LHCN-M2 (cell line): ENCODE data around the gene GALNT2. TPM values are rescaled to one million over a fixed set of nuclear protein-coding genes. Genes with fewer than 3 reads are reported as not detected.

Source experiments
- DNase-seq: peaks from one replicate; pipeline ENCODE4 v3.0.0-alpha.2; 2012; ENCODE audit warnings: low read depth
- total RNA-seq: library from RNA; depleted of rRNA; stranded (reverse); fragments of >200 nt; gene quantifications from 2 replicates; pipeline ENCODE4 v1.2.3, GENCODE V29; 2014

The GALNT2 gene
- total RNA-seq, 1 experiment from 2014 or later, result 81.6 TPM

DNA sequence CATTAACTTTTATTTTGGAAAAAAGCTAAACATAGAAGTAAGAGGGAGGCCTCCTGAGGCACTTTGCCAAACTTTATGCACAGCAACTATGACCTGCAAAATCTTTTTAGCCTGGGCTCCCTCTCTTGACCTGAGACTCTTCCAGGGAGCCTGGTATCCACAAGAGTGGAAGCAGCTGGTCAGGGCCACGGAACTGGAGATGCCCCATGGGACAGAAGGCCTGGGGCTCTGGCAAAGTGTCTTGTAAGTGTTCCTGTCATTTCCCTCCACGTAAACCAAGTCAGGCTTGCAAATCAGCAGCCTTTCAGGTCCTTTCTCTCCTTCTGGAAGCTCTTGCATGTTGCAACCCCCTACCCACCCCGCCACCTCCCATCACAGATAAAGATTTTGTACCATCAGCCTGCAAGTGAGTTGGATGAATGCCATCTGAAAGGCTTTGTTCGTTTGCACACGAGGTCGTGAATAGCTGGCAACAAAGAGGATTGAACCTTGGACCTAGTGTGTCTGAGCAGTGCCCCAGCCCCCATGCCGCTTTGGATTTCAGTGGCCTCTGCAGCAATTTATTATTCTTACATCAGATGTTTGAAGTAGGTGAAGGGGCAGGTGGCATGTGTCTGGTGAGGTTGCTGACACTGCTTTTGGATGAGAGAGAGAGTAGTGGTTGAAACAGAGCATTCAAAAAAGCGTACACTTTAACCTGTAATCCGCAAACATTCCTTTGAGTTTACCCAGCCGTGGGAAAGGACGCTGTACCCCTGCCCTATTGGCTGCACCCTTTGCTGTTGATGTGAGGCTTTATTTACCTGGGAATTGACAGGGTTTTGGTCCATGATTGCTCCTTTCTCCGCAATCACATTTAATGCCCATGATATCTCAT is 91.6 kb downstream of the GALNT2 start:
- no peak for DNase-seq

DNA sequence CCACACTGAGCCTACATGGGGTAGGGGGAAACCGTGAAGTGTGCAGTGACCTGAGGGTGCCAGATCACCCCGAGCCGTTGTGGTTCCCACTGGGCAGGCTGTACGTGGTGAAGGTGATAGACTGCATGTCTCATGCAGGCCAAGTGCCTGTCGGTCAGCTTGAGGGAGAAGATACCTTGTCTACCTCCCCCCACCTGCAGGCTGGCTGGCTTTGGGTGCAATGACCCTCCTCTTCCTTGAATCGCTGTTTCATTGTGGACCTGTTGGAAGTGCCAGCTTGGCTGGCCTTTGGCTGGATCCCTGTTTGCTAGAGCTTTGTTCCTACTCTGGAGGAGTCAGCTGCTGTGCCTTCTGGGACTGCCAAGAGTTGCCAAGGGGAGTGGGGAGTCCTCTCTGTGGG is 92.5 kb downstream of the GALNT2 start:
- no peak for DNase-seq

DNA sequence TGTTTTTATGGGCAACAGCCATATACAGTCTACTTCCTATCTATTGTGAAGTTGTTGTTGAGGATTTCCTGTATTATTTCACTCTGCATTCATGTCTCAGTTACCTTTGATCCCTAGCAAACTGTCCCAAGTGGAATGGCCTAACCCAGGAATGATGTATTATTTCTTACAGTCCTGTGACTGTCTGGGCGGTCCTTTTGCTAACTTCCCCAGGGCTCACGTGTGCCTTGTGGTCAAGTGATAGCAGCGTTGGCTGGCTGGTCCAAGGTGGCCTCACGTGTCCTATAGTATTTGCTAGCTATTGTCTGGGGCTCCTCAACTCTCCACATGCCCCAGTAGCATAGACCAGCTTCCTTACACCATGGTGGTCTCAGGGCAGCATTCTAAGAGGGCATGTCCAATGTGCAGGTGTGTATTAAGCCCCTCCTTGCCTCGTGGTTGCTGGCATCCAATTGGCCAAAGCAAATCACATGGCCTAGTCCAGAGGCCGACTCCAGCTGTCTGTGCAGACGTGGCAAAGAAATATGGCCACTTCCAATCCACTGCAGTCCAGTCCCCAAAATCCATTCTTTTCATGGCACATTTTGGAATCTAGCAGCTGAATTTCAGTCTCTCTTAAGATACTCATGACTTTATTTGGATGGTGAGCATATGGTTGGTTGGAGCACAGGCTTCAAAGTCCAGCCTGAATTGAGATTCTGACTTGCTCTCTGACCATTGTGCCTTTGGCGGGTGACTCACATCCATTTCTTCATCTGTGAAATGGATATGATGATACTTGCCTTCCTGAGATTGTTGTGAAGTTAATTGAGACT is 94.1 kb downstream of the GALNT2 start:
- DNase-seq, result peak; percentile 51

DNA sequence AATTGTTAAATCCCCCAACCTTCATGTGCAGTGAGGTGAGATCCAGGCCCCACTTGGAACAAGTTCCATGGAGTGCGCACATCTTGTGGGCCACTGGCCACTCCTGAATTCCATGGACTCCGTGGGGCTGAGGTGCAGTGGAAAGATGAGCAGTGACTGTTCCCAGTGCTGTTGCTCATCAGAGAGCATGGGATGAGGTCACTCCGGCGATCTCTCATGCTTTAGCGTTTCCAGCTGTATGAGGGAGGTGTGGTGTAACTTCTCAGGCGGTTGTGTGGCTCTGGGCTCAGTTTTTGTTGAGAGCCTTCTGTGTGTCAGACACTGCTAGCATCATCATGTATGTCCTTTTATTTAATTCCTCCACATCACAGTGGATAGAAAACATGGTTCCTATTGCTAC is 96.2 kb downstream of the GALNT2 start:
- peak; percentile 74 for DNase-seq

DNA sequence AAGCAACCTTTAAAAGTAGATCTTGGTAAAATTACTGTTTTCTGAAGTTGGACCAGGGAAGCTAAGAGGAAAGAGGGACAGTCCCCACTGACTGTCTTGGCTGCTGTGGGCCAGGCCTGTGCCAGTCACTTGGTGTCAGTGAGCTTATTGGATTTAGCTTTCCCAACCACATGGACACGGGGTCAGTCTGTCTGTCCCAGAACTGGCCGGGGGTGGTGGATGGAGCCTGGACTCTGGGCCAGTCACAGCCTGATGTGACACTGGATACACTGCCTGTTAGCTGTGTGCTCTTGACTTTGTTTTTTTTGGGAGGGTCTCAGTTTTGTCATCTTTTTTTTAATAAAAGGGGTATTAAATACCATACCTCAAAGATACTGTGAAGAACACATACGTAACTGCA is 96.7 kb downstream of the GALNT2 start:
- no peak for DNase-seq

DNA sequence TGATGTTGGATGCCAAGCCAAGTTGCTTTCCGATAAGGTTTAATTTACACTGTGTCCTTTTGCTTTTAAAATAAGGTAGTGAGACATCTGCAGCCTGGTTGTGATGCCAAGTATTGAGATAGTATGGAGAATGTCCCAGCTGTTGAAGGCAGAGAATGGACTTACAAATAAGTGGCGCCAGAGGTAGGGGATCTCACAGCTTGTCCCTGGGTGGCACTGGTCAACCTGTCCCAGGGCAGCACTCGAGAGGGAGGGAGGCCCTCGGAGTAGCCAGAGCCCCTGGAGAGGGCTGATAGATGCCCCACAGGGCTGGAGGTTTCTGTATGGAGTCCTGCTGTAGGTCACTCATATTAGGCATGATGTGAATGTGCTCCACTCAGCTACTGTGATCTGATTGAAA is 98.5 kb downstream of the GALNT2 start:
- no peak for DNase-seq

DNA sequence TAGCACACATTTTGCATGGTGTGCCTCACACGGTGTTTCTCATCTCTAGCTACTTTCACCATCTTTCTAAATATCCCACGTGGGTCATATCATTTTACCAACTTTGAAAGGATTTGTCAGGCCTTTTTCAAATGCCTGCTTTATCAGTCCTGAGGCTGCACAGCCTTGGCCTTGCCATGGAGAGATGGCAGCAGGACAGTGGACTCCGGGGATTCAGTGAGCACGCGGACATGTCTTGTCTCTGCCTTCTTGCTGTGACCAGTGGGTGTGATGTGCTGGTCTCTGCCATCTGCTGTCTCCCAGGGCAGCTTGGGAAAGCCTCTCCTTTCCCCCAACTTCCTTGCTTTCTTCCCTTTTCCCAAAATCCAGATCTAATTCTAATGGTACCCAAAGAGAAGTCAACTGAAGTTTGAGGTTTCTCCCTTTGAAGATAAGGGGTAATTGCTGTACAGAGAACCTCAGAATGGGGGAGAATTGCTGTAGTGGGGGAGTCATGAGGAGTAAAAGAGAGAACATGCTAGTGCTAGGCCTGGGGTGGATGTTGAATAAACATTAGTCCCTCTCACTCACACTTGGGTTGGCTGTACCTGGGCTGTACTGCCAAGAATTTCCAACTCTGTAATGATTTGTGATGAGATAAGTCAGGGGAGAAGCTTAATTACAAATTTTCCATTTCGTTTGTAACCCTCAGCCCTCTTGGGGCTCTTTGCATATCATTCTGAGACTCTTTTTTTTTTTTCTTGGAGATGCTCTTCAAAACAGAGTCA is 99.5 kb downstream of the GALNT2 start:
- DNase-seq, result no peak

DNA sequence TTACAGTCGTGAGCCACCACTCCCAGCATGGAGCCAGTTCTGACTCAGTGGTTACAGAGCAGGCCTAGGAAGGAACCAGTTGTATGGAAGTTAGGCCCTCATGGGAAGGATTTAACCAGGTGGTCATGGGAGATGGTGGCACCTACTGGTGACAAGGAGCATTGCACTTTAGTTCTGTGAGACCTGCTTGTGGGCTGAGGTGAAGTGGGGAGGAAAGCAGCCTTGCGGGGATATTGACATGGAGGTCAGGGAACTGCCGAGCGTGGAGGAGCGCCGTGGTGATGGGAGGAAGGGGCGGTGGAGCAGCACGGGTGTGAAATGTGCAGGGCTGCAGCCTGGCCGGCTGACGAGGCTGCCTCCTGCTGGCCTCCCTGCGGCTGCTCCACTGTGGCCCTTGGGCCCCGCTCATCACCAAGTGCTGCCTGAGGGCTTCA is 100.4 kb downstream of the GALNT2 start:
- peak; percentile 62 for DNase-seq

DNA sequence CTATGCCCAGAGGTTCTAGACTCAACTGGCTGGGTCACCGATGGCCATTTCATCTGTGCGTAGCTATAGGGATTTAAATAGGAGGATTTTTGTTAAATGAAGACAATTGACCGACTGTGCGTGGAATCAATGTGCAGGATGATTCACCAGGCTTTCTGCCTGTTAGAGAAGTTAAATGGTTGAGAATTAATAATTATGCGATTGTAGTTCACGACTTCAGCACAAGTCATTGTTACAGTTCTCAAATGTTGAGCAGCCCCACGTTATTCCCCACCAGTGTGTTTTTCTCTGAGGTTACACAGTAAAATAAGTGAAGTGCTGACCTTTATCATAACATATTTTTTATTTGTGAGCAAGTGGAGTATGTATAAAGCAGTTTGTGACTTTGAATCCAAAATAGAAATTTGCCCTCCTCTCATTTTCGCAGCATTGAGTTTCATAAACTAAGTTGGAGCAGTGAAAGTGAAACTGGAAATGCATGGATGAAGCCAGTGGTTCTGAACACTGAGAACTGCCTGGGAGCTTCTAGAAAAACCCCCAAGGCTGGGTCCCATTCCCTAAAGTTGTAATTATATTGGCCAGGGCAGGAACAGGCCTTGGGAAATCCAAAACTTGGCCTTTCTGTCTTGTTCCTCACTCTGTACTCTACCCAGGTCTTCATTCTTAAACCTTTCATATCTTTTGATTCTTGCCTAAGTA is 102.6 kb downstream of the GALNT2 start:
- no peak for DNase-seq

DNA sequence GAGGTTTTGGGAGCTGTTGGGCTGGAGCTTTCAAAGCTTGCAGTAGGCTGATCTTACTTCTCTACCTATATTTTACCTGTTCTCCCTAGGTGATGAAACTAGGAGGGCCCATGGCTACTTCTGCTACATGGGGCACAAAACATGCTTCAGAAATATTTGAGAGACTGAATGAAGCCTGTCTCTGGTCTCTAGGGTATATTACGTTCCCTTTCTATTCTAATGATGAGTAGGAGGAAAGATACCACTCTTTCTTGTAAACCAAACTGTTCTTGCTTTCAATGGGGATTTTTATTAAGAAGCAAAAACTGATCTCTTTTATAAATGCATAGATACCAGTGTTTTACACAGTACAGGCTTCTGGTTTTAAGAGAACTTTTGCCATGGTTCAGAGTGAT is 103.1 kb downstream of the GALNT2 start:
- DNase-seq, result no peak

DNA sequence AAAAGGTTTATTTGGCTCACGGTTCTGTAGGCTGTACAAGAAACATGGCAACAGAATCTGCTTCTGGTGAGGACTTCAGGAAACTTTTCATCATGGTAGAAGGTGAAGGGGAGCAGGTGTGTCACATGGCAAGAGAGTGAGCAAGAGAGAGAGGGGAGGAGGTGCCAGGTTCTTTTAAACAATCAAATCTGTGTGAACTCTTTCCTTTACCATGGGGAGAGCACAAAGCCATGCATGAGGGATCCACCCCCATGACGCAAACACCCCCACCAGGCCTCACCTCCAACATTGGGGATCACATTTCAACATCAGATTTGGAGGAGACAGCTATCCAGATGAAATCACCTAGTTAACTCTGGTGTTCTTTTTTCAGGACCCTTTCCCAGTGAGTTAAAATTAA is 103.6 kb downstream of the GALNT2 start:
- no peak for DNase-seq

DNA sequence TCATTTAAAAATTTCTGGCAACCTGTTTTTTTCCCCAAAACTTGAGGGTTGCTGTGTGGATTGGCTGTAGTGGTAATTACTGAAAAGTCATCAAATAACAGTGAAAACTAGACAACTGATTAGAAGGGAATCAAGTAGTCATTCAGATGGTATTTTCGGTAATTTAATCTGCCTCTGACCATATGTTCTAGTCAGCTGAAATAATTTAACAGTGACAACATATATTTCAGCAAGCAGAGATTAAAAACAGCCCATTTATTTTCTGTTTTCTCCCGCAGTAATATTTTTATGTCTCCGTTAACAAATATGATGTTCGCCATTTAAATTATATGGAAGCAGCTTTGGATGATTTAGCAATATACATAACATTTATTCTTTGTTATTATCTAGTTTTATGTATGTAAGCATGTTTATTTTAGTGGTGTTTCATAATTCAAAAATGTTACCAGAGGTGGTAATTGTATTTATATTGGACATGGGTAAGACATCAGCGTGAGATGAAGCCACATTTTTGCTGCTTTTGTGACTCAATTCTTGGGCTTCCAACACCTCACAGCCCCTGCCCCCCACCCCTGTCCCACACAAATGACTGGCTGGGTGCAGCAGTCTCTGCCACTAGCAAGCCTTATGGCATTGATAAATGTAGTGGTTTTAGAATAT is 104.4 kb downstream of the GALNT2 start:
- DNase-seq, result peak; percentile 77

DNA sequence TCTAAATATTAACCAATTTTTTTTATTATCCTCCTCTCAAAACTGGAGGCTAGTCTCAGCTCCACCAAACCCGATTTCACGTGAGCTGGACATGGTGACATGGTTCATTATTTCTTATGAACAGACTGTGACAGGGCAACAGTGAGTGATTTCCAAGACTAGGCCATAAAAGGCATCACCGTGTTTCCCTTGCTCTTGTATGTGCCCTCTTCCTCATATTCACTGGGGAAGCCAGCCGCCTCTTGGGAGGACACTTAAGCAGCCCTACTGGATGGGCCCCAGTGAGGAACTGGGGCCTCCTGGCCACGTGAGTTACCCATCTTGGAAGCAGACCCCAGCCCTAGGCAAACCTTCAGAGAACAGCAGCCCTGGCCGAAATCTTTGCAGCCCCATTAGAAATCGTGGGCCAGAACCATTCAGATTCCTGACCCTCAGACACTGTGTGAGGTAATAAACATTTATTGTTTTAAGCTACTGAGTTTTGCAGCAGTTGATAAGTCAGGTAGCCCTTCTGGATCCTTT is 105.0 kb downstream of the GALNT2 start:
- DNase-seq, result no peak

DNA sequence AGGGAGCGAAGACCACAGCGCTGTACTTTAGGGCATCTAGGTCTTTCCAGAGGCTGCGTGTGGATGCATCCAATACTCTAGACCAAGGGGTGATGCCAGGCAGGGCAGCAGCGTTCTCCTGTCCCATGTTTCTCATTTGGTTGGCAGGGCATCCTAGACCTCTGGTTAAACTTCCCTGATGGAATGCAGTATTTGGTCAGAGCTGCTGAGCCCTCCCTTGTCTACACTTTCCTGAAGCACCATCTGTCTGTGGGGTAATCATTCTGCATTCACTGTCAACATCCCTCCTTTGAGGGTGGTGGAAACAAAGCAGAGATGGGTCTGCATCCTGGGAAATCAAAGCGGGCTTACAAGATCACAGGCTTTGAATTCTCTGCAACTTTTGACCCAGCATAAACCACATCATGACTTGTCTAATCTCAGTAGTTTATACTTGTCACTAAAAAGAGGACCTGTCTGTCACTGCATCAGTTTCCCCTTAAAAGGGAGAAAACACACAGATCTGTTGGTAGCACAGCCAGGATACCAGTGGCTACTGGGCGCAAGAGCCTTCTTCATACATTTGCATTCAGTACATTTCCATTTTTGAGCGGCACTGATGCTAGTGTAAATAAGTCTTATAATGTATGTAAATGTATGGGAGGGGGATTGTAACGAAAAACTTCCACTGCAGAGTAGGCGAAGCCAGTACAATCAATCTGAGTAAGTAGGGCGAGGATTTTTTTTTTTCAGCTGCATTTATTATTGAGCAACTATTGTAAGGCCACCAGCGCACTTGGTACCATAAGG is 106.3 kb downstream of the GALNT2 start:
- DNase-seq, result no peak

DNA sequence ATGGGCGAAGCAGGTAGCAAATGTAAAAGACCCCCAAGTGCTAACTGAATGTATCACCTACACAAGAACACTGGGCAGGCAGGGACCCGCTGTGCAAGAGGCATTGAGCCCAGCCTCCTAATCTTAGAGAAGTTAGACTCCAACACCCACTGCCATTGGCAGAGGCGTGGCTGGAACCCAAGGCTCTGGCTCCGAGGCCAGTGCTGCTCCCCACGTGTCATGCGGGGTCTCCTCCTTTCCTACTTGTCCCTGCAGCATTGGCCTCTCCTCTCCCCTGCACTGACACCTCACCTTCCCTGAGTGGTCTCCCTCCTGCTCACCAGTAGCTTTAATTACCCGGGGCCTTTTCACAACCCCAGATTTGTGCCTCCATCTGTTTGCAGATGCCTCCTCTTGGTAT is 107.0 kb downstream of the GALNT2 start:
- DNase-seq, result no peak

DNA sequence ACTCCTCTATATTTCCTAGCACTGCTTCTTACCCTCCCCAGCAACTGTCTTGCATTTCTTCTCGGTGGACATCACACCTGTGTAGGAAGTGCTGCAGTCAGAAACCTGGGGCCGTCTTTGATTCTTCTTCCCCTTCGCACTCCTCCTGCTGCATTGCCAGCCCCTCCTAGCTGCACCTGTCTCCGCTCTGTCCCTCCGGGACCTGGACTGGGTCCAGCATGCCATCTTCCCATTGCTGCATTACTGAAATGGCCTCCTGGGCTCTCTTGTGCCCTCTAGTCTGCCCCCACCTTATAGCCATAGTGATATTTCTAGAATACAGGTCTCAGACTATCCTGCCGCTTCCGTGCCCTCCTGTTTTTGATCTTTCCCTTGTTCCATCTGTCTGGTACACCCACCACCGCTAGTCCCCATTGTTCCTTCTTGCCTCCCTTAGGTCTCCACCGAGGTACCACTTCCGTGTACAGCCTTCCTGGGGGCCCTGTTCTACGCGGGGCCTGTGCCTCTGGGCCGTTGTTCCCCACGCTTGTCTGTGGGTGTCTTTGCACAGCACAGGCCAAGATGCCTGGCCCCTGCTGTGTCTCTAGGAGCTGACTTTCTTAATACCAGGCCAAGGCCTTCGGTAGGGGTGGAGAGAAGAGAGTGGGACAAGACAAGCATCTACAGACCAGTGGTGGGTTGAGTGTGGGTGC is 107.6 kb downstream of the GALNT2 start:
- no peak for DNase-seq

DNA sequence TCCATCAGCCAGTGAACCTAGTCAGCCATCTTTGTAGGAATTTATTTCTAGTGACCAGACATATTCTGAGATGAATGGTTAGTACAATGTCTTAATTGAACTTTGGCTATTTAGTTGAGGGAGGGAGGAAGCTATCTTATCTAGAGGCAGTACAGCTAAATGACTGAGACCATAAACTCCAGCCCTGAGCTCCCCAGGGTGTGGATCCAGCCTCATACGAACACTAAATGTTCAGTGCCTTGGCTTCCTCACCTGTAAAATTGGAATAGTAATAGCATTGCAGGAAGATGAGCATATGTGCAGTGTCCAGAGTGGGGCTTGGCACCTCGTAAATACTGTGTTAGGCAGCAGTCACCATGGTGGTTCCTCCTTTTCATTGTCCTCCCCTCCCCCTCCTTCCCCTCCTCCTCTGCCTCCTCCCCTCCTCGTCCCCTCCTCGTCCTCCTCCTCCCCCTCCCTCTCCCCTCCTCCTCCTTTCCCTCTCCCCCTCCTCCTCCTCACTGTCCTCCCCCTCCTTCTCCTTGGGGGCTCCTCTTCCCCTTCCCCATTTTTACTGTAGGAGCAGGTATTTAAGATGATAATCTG is 108.2 kb downstream of the GALNT2 start:
- no peak for DNase-seq

DNA sequence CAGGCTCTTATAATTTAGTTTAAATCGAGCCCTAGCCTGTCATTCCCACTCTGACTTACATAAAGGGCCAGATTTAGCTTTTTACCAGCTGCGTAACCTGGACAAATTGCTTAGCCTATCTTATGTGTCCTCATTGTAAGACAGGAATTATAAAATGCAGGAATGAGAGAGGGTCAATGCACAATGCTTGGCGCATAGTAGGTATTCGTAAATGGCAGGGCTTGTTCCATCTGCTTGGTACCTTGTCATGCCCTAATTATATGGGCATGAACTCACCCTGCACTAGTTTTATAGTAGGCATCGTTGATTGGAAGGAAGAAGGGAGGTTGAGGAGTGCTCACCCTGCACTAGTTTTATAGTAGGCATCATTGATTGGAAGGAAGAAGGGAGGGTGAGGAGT is 108.8 kb downstream of the GALNT2 start:
- DNase-seq, result no peak

DNA sequence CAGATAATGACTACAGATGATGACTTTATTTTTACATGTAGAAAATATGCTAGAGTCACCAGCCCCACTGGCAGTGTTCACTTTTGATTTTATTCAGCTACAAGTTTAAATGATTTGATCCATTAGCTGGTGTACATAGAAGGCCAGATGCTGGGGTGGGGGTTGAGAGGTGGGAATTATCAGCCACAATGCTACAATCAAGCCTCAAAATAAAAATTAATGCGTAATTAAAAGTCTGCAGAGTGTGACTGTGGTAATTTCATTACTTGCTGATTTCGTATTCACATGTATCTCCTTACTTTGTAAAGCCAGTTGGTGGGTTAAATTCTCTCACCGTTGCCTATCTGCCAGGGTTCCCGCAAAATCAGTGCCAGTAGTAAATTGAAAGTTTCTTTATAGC is 109.3 kb downstream of the GALNT2 start:
- no peak for DNase-seq
